Muscle layer of duodenum (tissue), 2 donors: ENCODE results near the gene NSUN2.
"Not testable (repeated sequence)": the region's sequence is repeated elsewhere in the genome, so short reads cannot be mapped to it uniquely, and the experiment has no call there.

Source experiments
- H3K27ac ChIP-seq: one replicate; pipeline ENCODE4 v1.7.0; 2013; ENCODE audit warnings: mild to moderate bottlenecking, low read length
- H3K27me3 ChIP-seq: one replicate; pipeline ENCODE4 v1.7.0; 2013; ENCODE audit warnings: low read depth, mild to moderate bottlenecking, control low read depth, low read length
- H3K36me3 ChIP-seq, 2 donors: one replicate each; pipeline ENCODE4 v1.7.0; 2013; ENCODE audit warnings: low read length in 2 of 2, control low read depth in 1 of 2, mild to moderate bottlenecking in 1 of 2; ENCODE audit not compliant: insufficient read depth in 2 of 2, control insufficient read depth in 1 of 2
- H3K4me1 ChIP-seq, 2 donors: one replicate each; pipeline ENCODE4 v1.7.0; 2013; ENCODE audit warnings: low read length in 2 of 2, mild to moderate bottlenecking in 2 of 2, control low read depth in 1 of 2, moderate library complexity in 1 of 2; ENCODE audit not compliant: insufficient read depth in 2 of 2, control insufficient read depth in 1 of 2
- H3K4me3 ChIP-seq, 2 donors: one replicate each; pipeline ENCODE4 v1.7.0; 2013; ENCODE audit warnings: low read length in 2 of 2, low read depth in 1 of 2, mild to moderate bottlenecking in 1 of 2
- H3K9me3 ChIP-seq, 2 donors: one replicate each; pipeline ENCODE4 v1.7.0; 2013; ENCODE audit warnings: low read length in 2 of 2, control low read depth in 1 of 2, mild to moderate bottlenecking in 1 of 2; ENCODE audit not compliant: control insufficient read depth in 1 of 2
- donor health status: healthy.

Gene NSUN2

GRCh38 chr5:6571607-6572006, 61.2 kb downstream of the NSUN2 start:
- H3K9me3 ChIP-seq, H3K4me1 ChIP-seq, H3K36me3 ChIP-seq, H3K4me3 ChIP-seq, H3K27me3 ChIP-seq, H3K27ac ChIP-seq: not testable (repeated sequence)

DNA sequence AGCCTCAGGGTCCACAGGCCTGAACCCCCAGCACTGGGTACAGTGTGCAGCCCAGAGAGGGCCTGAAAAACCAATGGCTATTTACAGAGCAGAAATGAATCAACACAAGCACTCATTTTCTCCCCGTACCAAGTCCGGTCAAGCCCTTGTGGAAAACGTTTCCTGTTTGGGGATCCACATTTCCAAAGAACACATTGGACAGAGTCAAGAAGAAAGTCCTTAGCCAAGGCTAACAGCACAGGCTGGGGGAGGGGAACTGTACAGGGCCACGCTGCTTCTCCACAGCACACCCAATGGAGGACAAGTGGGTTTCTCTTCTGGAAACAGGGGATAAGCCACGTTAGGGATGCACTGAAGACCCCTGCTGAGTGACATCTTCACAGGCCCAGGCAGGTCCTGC, 62.3 kb downstream of the NSUN2 start:
- H3K4me3 ChIP-seq, result no peak overlapping the region
- no peaks in the 10 kb centered on the region for H3K36me3 ChIP-seq
- no peaks in the 10 kb centered on the region for H3K4me1 ChIP-seq
- no peaks in the 10 kb centered on the region for H3K9me3 ChIP-seq
- H3K27ac ChIP-seq, result no peak overlapping the region
- no peaks in the 10 kb centered on the region for H3K27me3 ChIP-seq

DNA sequence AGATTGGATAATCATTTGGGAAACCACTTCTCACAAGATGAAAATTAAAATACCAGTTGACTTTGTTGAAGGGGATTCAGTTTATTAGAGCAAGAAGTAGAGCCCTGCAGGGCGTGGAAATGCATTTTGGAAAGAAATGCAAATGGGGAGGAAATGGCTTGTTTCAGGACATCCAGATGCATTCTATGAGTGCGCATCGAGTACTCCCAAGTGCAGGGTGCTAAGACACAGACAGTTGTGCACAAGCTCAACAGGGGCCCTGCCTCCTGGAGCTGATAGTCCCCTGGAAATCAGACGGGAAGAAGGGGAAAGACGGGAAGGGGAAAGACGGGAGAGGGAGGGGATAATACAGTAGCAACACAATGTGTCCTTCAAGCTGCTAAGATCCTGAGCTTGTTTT, 64.0 kb downstream of the NSUN2 start:
- H3K36me3 ChIP-seq, result no peaks in the 10 kb centered on the region
- no peak overlapping the region for H3K4me3 ChIP-seq
- H3K9me3 ChIP-seq, result no peaks in the 10 kb centered on the region
- H3K4me1 ChIP-seq, result no peaks in the 10 kb centered on the region
- H3K27ac ChIP-seq, result no peak overlapping the region
- H3K27me3 ChIP-seq, result no peaks in the 10 kb centered on the region

- Histone ChIP-seq H3K4me1 (no peaks in the 10 kb centered on the region), H3K27me3 (no peaks in the 10 kb centered on the region), H3K27ac (no peak overlapping the region), H3K4me3 (no peak overlapping the region), H3K36me3 (no peaks in the 10 kb centered on the region), H3K9me3 (no peaks in the 10 kb centered on the region)
These were observed 64.5 kb downstream of the NSUN2 start for GRCh38 chr5:6568383-6568782.

GRCh38 chr5:6567835-6568234, 65.0 kb downstream of the NSUN2 start:
- Histone ChIP-seq H3K4me1 (no peaks in the 10 kb centered on the region), H3K27me3 (no peaks in the 10 kb centered on the region), H3K36me3 (no peaks in the 10 kb centered on the region), H3K9me3 (no peaks in the 10 kb centered on the region), H3K27ac (no peak overlapping the region), H3K4me3 (no peak overlapping the region)

GRCh38 chr5:6567068-6567467, 65.8 kb downstream of the NSUN2 start:
- no peaks in the 10 kb centered on the region for H3K27me3 ChIP-seq
- H3K36me3 ChIP-seq, result no peaks in the 10 kb centered on the region
- H3K4me3 ChIP-seq, result no peak overlapping the region
- H3K27ac ChIP-seq, result no peak overlapping the region
- no peaks in the 10 kb centered on the region for H3K9me3 ChIP-seq
- no peaks in the 10 kb centered on the region for H3K4me1 ChIP-seq

GRCh38 chr5:6565492-6565891, 67.4 kb downstream of the NSUN2 start:
- no peak overlapping the region for H3K4me3 ChIP-seq
- no peak overlapping the region for H3K27ac ChIP-seq
- H3K4me1 ChIP-seq, result no peaks in the 10 kb centered on the region
- no peaks in the 10 kb centered on the region for H3K36me3 ChIP-seq
- H3K9me3 ChIP-seq, result no peaks in the 10 kb centered on the region
- H3K27me3 ChIP-seq, result no peaks in the 10 kb centered on the region

DNA sequence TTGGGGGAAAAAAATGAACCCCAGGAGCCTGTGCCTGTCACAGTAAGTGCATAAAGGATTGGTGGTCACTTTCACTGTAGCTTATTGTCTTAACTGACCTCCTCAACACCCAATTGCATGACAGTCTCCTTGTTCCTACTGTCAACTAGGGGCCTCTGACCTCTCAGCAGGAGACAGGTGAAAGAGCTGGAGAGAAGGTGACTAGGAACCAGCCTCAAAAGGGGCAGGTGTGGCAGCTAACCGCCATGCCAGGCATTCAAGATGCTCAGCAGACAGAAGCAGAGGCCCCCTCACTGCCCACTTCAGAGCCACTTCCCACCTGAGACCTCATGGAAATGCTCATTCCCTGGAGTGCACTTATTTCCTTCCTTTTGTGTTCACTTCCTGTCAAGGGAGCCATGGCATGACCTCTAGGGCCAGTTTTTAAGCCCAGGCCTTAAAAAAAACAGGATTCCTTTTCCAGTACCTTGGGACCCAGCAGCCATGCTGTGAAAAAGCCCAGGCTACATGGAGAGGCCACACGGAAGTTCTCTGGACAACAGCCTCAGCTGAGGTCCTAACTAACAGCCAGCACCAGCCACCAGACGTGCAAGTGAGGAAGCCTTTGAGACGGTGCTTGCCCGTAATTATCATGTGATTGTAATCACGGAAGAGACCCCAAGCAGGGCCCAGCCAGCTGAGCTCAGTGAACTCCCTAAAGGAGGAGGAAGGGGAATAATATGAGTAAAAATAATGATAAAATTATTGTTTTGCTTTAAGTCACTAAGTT, 74.9 kb downstream of the NSUN2 start:
- no peaks in the 10 kb centered on the region for H3K4me1 ChIP-seq
- H3K36me3 ChIP-seq, result no peaks in the 10 kb centered on the region
- no peak overlapping the region for H3K4me3 ChIP-seq
- H3K9me3 ChIP-seq, result no peaks in the 10 kb centered on the region
- no peaks in the 10 kb centered on the region for H3K27me3 ChIP-seq
- H3K27ac ChIP-seq, result no peak overlapping the region

DNA sequence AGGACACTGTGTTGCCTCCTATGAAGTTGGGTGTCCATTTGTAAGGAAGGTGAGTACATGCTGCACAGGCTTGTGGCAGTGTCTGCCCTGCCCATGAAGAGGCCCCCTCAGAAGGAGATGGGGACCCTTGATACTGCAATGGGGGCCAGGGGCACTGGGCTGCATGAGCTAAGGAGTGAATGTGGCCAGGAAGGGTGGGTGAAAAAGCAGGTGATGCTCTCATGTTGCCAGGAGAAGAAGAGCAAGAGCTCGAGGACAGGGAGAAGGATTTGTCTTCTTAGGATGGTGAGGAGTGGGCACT, 76.1 kb downstream of the NSUN2 start:
- H3K4me1 ChIP-seq, result no peaks in the 10 kb centered on the region
- no peak overlapping the region for H3K4me3 ChIP-seq

GRCh38 chr5:6556089-6556801, 76.6 kb downstream of the NSUN2 start:
- Histone ChIP-seq H3K36me3 (no peaks in the 10 kb centered on the region), H3K27ac (no peak overlapping the region), H3K27me3 (no peaks in the 10 kb centered on the region), H3K9me3 (no peaks in the 10 kb centered on the region), H3K4me1 (no peaks in the 10 kb centered on the region), H3K4me3 (no peak overlapping the region)

More for the DNA sequence above, 76.1 kb downstream of the NSUN2 start:
- H3K36me3 ChIP-seq, result no peaks in the 10 kb centered on the region
- no peaks in the 10 kb centered on the region for H3K9me3 ChIP-seq
- no peaks in the 10 kb centered on the region for H3K27me3 ChIP-seq
- no peak overlapping the region for H3K27ac ChIP-seq

- H3K9me3 ChIP-seq, result no peaks in the 10 kb centered on the region
- no peak overlapping the region for H3K27ac ChIP-seq
- no peaks in the 10 kb centered on the region for H3K36me3 ChIP-seq
- H3K27me3 ChIP-seq, result no peaks in the 10 kb centered on the region
- H3K4me3 ChIP-seq, result no peak overlapping the region
- H3K4me1 ChIP-seq, result no peaks in the 10 kb centered on the region
These were observed 78.0 kb downstream of the NSUN2 start for GRCh38 chr5:6554812-6555211.

GRCh38 chr5:6553972-6554371, 78.9 kb downstream of the NSUN2 start:
- H3K27ac ChIP-seq, result no peak overlapping the region
- H3K4me1 ChIP-seq, result no peaks in the 10 kb centered on the region
- no peaks in the 10 kb centered on the region for H3K27me3 ChIP-seq
- H3K9me3 ChIP-seq, result no peaks in the 10 kb centered on the region
- H3K4me3 ChIP-seq, result no peak overlapping the region
- H3K36me3 ChIP-seq, result no peaks in the 10 kb centered on the region
